Spleen (tissue), 11 donors: ENCODE results near the gene CPNE8. TPM values are rescaled to one million over a fixed set of nuclear protein-coding genes. Genes with fewer than 3 reads are reported as not detected.

Experiments used
- DNase-seq: peaks from one replicate; pipeline ENCODE4 v3.0.0-alpha.2; 2020
- H3K27ac ChIP-seq, 8 donors: fragments of 200-600 bp; sonication (generic) in 7 of 8; 1 replicate in 4 of 8; 2 replicates in 4 of 8; pipeline versions ENCODE4 v1.5.0 to v1.8.0; 2016 to 2021; ENCODE audit warnings: inconsistent platforms in 4 of 8, mild to moderate bottlenecking in 4 of 8, moderate library complexity in 1 of 8
- H3K27me3 ChIP-seq, 7 donors: fragments of 200-600 bp; sonication (generic) in 6 of 7; replicated peaks in 1 of 7; 1 replicate in 4 of 7; 2 replicates in 3 of 7; pipeline versions ENCODE4 v1.5.0 to v1.8.0; 2016 to 2021; ENCODE audit warnings: inconsistent platforms in 3 of 7, mild to moderate bottlenecking in 1 of 7
- H3K36me3 ChIP-seq, 6 donors: fragments of 200-600 bp; sonication (generic) in 5 of 6; 1 replicate in 4 of 6; 2 replicates in 2 of 6; pipeline versions ENCODE4 v1.5.0 to v1.8.0; 2016 to 2021; ENCODE audit warnings: inconsistent platforms in 2 of 6
- H3K4me1 ChIP-seq, 6 donors: fragments of 200-600 bp; sonication (generic) in 5 of 6; 1 replicate in 3 of 6; 2 replicates in 3 of 6; pipeline versions ENCODE4 v1.5.0 to v1.8.0; 2016 to 2021; ENCODE audit warnings: inconsistent platforms in 3 of 6
- H3K4me3 ChIP-seq, 8 donors: fragments of 200-600 bp; sonication (generic) in 7 of 8; 1 replicate in 4 of 8; 2 replicates in 4 of 8; pipeline versions ENCODE4 v1.5.0 to v1.8.0; 2016 to 2021; ENCODE audit warnings: inconsistent platforms in 4 of 8, mild to moderate bottlenecking in 4 of 8, moderate library complexity in 2 of 8
- H3K9me3 ChIP-seq, 8 donors: fragments of 200-600 bp; sonication (generic) in 7 of 8; 1 replicate in 4 of 8; 2 replicates in 4 of 8; pipeline versions ENCODE4 v1.5.0 to v1.8.0; 2016 to 2021; ENCODE audit warnings: inconsistent platforms in 4 of 8
- CTCF ChIP-seq, 11 experiments: fragments of 200-600 bp in 7 of 11; fragments of 450-650 bp in 4 of 11; sonication (generic) in 4 of 11; IDR thresholded peaks in 8 of 11; conservative IDR thresholded peaks in 3 of 11; 1 replicate in 7 of 11; 2 replicates in 4 of 11; pipeline versions ENCODE4 v1.4.0 to v1.8.0; 2016 to 2021; ENCODE audit warnings: antibody characterized with exemption in 11 of 11, inconsistent platforms in 4 of 11, mild to moderate bottlenecking in 1 of 11
- POLR2A ChIP-seq, 3 donors: fragments of 450-650 bp; IDR thresholded peaks; one replicate each; pipeline ENCODE4 v1.5.1; 2017; ENCODE audit warnings: antibody characterized with exemption in 3 of 3, mild to moderate bottlenecking in 1 of 3
- POLR2AphosphoS5 ChIP-seq, 3 donors: sonication (generic); formaldehyde crosslinking; IDR thresholded peaks; one replicate each; pipeline ENCODE4 v1.5.1; 2017; ENCODE audit warnings: antibody characterized with exemption in 3 of 3
- WGBS, 5 donors: extraction: QIAGEN DNeasy Blood & Tissue Kit in 3 of 5; methylation state at CpG; one replicate each; pipeline versions ENCODE4 v1.1.5 to v1.1.7; 2013 to 2018; 5-methylcytosine and 5-hydroxymethylcytosine counted together
- intact Hi-C: fragments of 100-400 bp; cut with DNase I; formaldehyde crosslinking; loops from one replicate; pipeline ENCODE4 v1.15.0; 2023; ENCODE audit warnings: low total_unique reads
- polyA plus RNA-seq, 3 donors: library from polyadenylated mRNA; stranded (reverse); fragments of 200-250 nt; gene quantifications; one replicate each; pipeline ENCODE4 v1.2.1, GENCODE V29; 2013
- total RNA-seq, 7 donors: library from RNA; depleted of rRNA in 3 of 7; stranded (reverse); fragments of >200 nt in 3 of 7; fragmentation: NEBNext Ultra II Directional in 4 of 7; extraction: Animal tissue kit (Norgen Biotek cat#: 25700) in 4 of 7; gene quantifications; one replicate each; pipeline versions ENCODE4 v1.1.0 to v1.2.1, GENCODE V29; 2016 to 2021
- donor health status: healthy with polysubstance abuse.
- donor health status: DM: no; HTN: no; CAD: no; lungs with moderate emphysema.
- donor health status: DM: no; HTN: no; CAD: no.
- donor health status: Bipolar disorder and iron deficiency.
- donor health status: healthy.
- donor health status: DM: no; HTN: no; CAD: no.
- donor health status: DM: yes; HTN: yes; CAD: no.

The CPNE8 gene
- total and polyA plus RNA-seq, 10 donors = 5.4 to 42.4 (median 30.2) TPM

GRCh38 chr12:38633511-38633910 lies 271.9 kb downstream of the CPNE8 start:
- TF ChIP-seq POLR2AphosphoS5 (IDR thresholded peaks at IDR 0.05) (no peak), POLR2A (IDR thresholded peaks at IDR 0.05) (no peak), CTCF (IDR thresholded peaks at IDR 0.05 in 8 of 11, conservative IDR thresholded peaks at IDR 0.05 in 3 of 11) (no peak)
- 71 to 88% (median 78%) methylated on average over 4 of the region's 4 CpGs for WGBS, 5 donors
- intact Hi-C loops = no loop called here
- no peaks in the 10 kb centered on the region for H3K27me3 ChIP-seq
- no peak overlapping the region for H3K4me3 ChIP-seq
- no peaks in the 10 kb centered on the region for H3K36me3 ChIP-seq
- no peaks in the 10 kb centered on the region for H3K4me1 ChIP-seq
- no peak overlapping the region for H3K27ac ChIP-seq
- H3K9me3 ChIP-seq = no peaks in the 10 kb centered on the region
- no peak for DNase-seq

GRCh38 chr12:38629064-38629463 lies 276.3 kb downstream of the CPNE8 start:
- no peaks in the 10 kb centered on the region for H3K4me1 ChIP-seq
- TF ChIP-seq CTCF (IDR thresholded peaks at IDR 0.05 in 8 of 11, conservative IDR thresholded peaks at IDR 0.05 in 3 of 11) = no peak
- TF ChIP-seq POLR2A (IDR thresholded peaks at IDR 0.05) = no peak
- no peak for TF ChIP-seq POLR2AphosphoS5 (IDR thresholded peaks at IDR 0.05)
- H3K9me3 ChIP-seq = no peaks in the 10 kb centered on the region
- H3K4me3 ChIP-seq = no peak overlapping the region
- H3K27ac ChIP-seq = no peak overlapping the region
- intact Hi-C loops = no loop called here
- 83 to 93% (median 87%) methylated on average over 2 of the region's 2 CpGs for WGBS, 5 donors
- no peaks in the 10 kb centered on the region for H3K27me3 ChIP-seq
- DNase-seq = no peak
- no peaks in the 10 kb centered on the region for H3K36me3 ChIP-seq

GRCh38 chr12:38628288-38628687 lies 277.1 kb downstream of the CPNE8 start:
- no peak overlapping the region for H3K27ac ChIP-seq
- TF ChIP-seq CTCF (IDR thresholded peaks at IDR 0.05 in 8 of 11, conservative IDR thresholded peaks at IDR 0.05 in 3 of 11) (no peak), POLR2AphosphoS5 (IDR thresholded peaks at IDR 0.05) (no peak), POLR2A (IDR thresholded peaks at IDR 0.05) (no peak)
- H3K9me3 ChIP-seq = no peaks in the 10 kb centered on the region
- no peak overlapping the region for H3K4me3 ChIP-seq
- no peaks in the 10 kb centered on the region for H3K4me1 ChIP-seq
- no peaks in the 10 kb centered on the region for H3K36me3 ChIP-seq
- intact Hi-C loops = no loop called here
- H3K27me3 ChIP-seq = no peaks in the 10 kb centered on the region
- DNase-seq = no peak

- H3K4me1 ChIP-seq = no peaks in the 10 kb centered on the region
- H3K4me3 ChIP-seq = no peak overlapping the region
- DNase-seq = no peak
- no peaks in the 10 kb centered on the region for H3K36me3 ChIP-seq
- H3K9me3 ChIP-seq = peaks cover 0 to 6% (median 0%) of the 10 kb centered on the region in 8 donors
- intact Hi-C loops = no loop called here
- H3K27me3 ChIP-seq = no peaks in the 10 kb centered on the region
- whole genome bisulfite sequencing, 5 donors = 79 to 92% (median 88%) methylated on average over 5 of the region's 5 CpGs
- TF ChIP-seq POLR2AphosphoS5 (IDR thresholded peaks at IDR 0.05) = no peak
- no peak for TF ChIP-seq CTCF (IDR thresholded peaks at IDR 0.05 in 8 of 11, conservative IDR thresholded peaks at IDR 0.05 in 3 of 11)
- TF ChIP-seq POLR2A (IDR thresholded peaks at IDR 0.05) = no peak
- H3K27ac ChIP-seq = no peak overlapping the region
Measured at GRCh38 chr12:38625306-38625705, 280.1 kb downstream of the CPNE8 start.
